DOHH2 (cell line): ENCODE data around the gene COX4I1.

Source experiments
- CTCF ChIP-seq: fragments of 200-600 bp; sonication (generic); IDR thresholded peaks from one replicate; pipeline ENCODE4 v1.5.1; 2014; ENCODE audit warnings: antibody characterized with exemption, mild to moderate bottlenecking, low read depth, low read length; ENCODE audit not compliant: poor library complexity, severe bottlenecking
- EZH2phosphoT487 ChIP-seq: fragments of 200-600 bp; sonication (generic); IDR thresholded peaks from 2 replicates; pipeline ENCODE4 v1.6.1; 2017; ENCODE audit warnings: borderline replicate concordance, mild to moderate bottlenecking, antibody characterized with exemption, low read length, moderate library complexity, mixed read lengths

GRCh38 chr16:85819771-85820170, 20.3 kb downstream of the COX4I1 start:
- TF ChIP-seq CTCF (no peak), EZH2phosphoT487 (no peak)
